ENCODE data around the gene KCNG2. TPM values are rescaled to one million over a fixed set of nuclear protein-coding genes. Genes with fewer than 3 reads are reported as not detected.

The KCNG2 gene
- total RNA-seq, 1 experiment from 2014 or later, result 8.6 TPM

- DNase-seq (ENCODE audit: low spot score), result no peak
- in situ Hi-C loops (cut with HindIII; ENCODE audit: low sequenced_read_pairs), result no loop called here
Observed at GRCh38 chr18:79941473-79942119, 143.9 kb downstream of the KCNG2 start.

GRCh38 chr18:79942211-79942610 is 144.5 kb downstream of the KCNG2 start:
- in situ Hi-C loops (cut with HindIII; ENCODE audit: low sequenced_read_pairs), result no loop called here
- no peak for DNase-seq (ENCODE audit: low spot score)

GRCh38 chr18:79942786-79943607 is 145.3 kb downstream of the KCNG2 start:
- DNase-seq (ENCODE audit: low spot score), result no peak
- in situ Hi-C loops (cut with HindIII; ENCODE audit: low sequenced_read_pairs), result no loop called here

- no peak for DNase-seq (ENCODE audit: low spot score)
- in situ Hi-C loops (cut with HindIII; ENCODE audit: low sequenced_read_pairs), result no loop called here
Observed at GRCh38 chr18:79943608-79944125, 145.9 kb downstream of the KCNG2 start.

- in situ Hi-C loops (cut with HindIII; ENCODE audit: low sequenced_read_pairs), result no loop called here
- DNase-seq (ENCODE audit: low spot score), result no peak
Observed at GRCh38 chr18:79944126-79944731, 146.5 kb downstream of the KCNG2 start.

GRCh38 chr18:79944746-79945117 is 147.0 kb downstream of the KCNG2 start:
- in situ Hi-C loops (cut with HindIII; ENCODE audit: low sequenced_read_pairs), result no loop called here
- no peak for DNase-seq (ENCODE audit: low spot score)

- in situ Hi-C loops (cut with HindIII; ENCODE audit: low sequenced_read_pairs), result no loop called here
- DNase-seq (ENCODE audit: low spot score), result no peak
Observed at GRCh38 chr18:79945118-79946042, 147.6 kb downstream of the KCNG2 start.

GRCh38 chr18:79947054-79947755 is 149.5 kb downstream of the KCNG2 start:
- no peak for DNase-seq (ENCODE audit: low spot score)
- in situ Hi-C loops (cut with HindIII; ENCODE audit: low sequenced_read_pairs), result no loop called here

- in situ Hi-C loops (cut with HindIII; ENCODE audit: low sequenced_read_pairs), result no loop called here
Observed at GRCh38 chr18:79947881-79948610, 150.3 kb downstream of the KCNG2 start.

GRCh38 chr18:79948719-79949411 is 151.1 kb downstream of the KCNG2 start:
- DNase-seq (ENCODE audit: low spot score), result no peak
- in situ Hi-C loops (cut with HindIII; ENCODE audit: low sequenced_read_pairs), result no loop called here

More at GRCh38 chr18:79947881-79948610, 150.3 kb downstream of the KCNG2 start:
- DNase-seq (ENCODE audit: low spot score), result no peak

Other genes with a start within 250 kb of the KCNG2 start
- 37.1 and 39.7 TPM in 2 replicates for gene CTDP1, start 118.1 kb upstream of the KCNG2 start, total RNA-seq (2014; rRNA removed; shearing (Covaris generic))
- gene SLC66A2, start 153.7 kb downstream of the KCNG2 start, total RNA-seq (2014; rRNA removed; shearing (Covaris generic)), result 65.7 and 94.9 TPM in 2 replicates
- gene HSBP1L1, start 166.7 kb downstream of the KCNG2 start, total RNA-seq (2014; rRNA removed; shearing (Covaris generic)), result 31.6 and 32.7 TPM in 2 replicates
- 170 and 209 TPM in 2 replicates for gene TXNL4A, start 190.6 kb downstream of the KCNG2 start, total RNA-seq (2014; rRNA removed; shearing (Covaris generic))
- 45.1 and 48.6 TPM in 2 replicates for gene RBFA, start 236.5 kb downstream of the KCNG2 start, total RNA-seq (2014; rRNA removed; shearing (Covaris generic))